SKM-1 (cell line): ENCODE results near the gene PTF1A.

Experiments used
- DNase-seq: peaks from one replicate; lab custom pipeline; 2025; ENCODE audit not compliant: unreplicated experiment; lab: John Stamatoyannopoulos, UW

PTF1A gene, protein sequence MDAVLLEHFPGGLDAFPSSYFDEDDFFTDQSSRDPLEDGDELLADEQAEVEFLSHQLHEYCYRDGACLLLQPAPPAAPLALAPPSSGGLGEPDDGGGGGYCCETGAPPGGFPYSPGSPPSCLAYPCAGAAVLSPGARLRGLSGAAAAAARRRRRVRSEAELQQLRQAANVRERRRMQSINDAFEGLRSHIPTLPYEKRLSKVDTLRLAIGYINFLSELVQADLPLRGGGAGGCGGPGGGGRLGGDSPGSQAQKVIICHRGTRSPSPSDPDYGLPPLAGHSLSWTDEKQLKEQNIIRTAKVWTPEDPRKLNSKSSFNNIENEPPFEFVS

DNA sequence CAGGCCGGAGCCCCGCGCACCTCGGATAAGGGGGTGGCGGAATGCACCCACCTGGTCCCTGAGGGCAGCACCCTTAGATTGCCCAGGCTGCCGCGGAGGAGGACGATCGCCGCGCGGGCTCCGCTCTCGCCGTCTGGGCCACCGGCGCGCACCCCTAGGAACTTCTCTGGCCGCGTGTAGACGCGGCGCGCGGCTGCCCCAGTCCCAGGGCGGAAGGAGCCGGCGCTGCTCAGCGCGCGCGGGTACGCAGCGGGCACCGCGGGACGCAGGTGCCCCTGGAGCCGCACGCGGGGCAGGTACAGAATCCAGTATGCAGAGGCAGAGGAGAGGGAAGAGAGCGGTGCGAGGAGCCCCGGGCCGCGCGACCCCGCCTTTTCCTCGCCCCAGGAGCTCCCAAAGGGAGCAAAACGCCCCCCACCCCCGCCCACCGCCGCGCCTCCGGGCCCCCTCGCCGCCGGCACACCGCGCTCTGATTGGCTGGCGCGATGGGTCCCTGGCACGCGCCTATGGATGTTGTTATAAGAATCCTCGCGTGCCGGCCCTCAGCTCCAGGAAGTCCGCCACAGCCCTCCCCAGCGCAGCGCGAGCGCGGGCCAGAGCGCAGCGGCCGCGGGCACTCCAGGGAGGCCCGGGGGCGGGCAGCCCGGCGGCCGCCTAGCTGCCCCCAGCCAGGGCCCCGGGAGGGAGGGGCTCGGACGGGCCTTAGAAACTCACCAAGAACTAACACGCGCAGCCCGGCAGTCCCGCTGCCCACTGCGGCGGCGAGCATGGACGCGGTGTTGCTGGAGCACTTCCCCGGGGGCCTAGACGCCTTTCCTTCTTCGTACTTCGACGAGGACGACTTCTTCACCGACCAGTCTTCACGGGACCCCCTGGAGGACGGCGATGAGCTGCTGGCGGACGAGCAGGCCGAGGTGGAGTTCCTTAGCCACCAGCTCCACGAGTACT is at the start of gene PTF1A:
Gene PTF1A, plus strand, starts transcription at position 549 of the 948 bp plus-strand sequence. Its CDS starts 219 bp downstream, at position 768.
- no peak for DNase-seq

DNA sequence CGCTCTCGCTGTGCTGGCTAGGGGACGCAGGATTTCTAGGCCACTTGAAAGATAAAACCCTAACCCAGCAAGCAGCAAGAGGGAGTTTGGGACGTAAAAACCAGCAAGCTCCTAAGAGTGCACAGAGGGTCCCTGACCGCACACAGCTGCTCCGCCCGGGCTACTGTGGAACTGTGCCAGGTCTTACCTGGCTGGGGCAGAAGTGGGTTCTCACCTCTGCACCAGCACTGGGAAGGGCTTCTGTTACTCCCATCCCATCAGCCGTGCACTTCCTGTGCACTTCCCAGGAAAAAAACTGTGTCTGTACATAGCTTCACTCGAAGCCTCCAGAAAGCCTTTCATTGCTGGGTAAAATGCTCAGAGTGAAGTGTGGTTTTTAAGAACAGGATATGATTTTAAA is 45.9 kb upstream of the PTF1A start:
- DNase-seq, result no peak

DNA sequence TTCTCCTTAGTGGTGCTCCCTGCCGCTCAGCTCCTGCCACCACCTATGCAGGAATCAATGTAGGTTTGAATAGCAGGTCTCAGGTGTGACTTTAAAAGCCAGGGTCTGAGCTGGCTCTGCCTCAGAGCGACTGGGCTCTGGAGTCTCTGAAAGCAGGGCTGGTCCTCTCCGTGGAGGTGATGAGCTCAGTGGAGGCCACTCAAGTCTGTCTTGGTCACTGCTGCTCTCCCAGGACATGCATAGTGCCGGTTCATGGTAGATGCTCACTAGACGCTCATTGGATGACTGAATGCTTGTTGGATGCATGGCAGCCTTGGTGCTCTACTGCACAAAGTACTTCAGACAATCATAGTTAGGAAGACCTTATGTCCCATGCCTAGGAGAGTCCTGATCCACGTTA is 45.1 kb upstream of the PTF1A start:
- DNase-seq, result no peak

DNA sequence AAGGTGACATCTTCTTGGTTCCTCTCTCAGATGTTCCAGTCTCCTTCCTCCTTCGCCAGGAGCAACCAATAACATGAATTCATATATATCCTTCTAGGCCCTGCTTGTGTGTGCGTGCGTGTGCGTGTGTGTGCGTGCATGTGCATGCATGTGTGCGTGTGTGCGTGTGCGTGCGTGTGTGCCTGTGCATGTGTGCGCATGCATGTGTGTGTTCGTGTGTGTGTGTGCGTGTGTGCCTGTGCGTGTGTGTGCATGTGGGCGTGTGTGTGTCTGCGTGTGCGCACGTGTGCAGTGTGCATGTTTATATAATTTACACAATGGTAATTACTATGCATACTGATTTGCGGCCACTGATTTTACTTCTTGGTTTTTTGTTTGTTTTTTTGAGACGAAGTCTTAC is 43.9 kb upstream of the PTF1A start:
- DNase-seq, result no peak

DNA sequence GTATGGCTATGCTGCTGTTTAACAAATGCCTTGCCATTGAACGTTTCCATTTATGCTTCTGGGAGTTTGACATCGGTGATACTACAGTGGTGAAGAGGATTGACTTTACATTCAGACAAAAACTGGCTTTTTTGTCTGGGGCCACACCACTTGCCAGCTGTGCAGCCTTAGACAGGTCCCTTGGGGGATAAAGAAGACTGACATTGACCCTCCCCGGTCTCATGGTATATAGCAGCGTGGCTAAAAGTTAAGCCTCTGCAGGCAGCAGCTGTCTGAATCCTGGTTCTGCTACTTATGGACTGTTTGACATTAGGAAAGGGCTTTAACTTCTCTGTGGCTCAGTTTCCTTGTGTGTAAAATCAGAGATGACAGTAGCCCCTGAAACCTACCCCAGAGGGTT is 42.0 kb upstream of the PTF1A start:
- DNase-seq, result no peak

DNA sequence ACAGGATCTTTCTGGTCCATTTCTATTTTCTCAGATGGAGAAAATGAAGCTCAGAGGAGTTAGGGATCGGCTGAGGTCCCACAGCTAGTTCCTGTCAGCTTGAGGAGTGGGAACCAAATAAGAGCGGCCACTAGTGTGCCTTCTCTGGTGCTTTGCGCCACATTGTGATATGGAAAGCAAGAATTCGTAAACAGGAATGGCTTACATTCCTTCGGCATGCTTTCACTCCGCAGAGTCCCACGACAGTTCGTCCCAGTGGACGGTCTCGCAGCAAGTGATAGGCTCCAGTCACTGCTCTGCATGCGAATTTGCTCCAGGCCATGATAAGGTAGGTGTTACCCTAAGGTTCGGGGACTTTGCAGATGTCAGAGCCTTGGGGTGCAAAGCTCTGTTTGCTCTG is 41.5 kb upstream of the PTF1A start:
- no peak for DNase-seq

DNA sequence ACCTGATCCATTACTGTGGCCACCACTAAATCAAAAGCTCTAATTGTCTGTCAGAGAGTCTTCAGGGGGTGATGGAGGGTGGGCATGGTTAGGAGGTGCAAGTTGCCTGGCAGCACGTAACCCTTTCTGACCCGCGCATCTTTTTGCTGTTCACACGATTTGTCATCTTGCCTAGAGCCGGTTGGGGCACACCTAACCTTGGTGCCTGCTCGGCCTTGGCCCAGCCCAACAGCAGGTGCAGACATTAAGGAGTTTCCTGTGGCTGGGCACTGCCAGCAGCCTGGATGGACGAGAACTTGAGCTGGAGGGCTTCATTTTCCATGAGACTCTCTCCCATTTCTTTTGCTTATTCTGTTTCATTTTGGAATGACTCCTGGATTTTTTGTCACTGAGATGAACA is 41.0 kb upstream of the PTF1A start:
- no peak for DNase-seq

DNA sequence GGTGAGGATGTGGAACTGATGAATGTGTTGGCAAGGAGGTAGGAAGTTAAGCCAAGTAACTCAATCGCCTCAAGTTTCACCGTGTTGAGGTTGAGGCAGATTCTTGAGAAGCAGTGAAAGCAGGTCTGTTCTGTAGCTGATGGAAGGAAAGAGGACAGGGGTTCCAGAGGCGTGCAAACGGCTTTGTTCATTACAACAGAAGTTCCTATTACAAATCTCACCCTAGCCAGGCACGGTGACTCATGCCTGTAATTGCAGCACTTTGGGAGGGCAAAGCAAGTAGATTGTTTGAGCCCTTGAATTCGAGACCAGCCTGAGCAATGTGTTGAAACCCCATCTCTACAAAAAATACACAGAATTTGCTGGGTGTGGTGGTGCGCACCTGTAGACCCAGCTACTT is 36.9 kb upstream of the PTF1A start:
- no peak for DNase-seq

DNA sequence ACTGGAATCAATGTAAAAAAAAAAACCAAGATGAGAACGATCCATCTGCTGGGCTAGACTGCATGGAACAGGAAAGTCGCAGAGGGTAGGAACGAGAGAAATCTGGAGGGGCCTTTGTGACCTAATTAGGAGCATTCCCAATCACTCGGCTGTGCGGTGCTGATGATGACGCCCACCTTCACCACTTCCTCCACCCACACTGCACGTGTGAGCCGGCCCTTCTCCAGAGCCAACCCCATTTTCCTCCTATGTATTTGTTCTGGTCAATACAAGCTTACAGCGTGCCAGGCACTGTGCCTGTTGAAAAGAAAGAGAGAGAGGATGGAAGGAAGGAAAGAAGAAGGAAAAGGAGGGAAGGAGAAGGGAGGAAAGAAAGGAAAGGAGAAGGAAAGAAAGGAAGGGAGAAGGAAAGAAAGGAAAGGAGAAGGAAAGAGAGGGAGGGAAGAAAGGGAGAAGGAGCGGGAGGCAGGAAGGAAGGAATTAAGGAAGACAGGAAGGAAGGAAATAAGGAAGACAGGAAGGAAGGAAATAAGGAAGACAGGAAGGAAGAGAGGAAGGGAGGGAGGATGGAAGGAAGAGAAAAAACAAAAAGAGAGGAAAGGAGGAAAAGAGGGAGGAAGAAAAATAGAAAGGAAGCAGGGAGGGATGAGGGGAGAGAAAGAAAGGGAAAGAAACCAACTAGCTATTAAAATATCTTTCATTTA is 35.5 kb upstream of the PTF1A start:
- no peak for DNase-seq

DNA sequence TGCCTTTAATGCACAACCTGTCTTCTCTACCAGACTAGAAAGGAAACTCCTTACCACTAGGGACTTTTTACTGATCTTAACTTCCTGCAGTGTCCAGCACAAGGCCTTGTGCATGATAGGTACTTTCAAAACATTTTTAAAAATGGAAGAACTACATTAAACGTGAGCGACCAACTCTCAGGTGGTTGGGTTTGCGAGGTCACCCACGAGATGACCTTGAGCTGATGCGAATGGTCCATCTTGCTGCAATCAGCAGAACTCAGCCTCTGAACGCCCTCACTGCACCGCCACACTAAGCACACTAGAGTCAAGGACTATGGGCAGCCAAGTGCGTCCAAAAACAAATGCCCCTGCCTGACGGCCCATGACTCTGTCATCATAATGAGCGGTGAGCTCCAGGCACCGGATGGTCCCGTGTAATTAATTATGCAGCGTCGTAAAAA is 34.9 kb upstream of the PTF1A start:
- no peak for DNase-seq

DNA sequence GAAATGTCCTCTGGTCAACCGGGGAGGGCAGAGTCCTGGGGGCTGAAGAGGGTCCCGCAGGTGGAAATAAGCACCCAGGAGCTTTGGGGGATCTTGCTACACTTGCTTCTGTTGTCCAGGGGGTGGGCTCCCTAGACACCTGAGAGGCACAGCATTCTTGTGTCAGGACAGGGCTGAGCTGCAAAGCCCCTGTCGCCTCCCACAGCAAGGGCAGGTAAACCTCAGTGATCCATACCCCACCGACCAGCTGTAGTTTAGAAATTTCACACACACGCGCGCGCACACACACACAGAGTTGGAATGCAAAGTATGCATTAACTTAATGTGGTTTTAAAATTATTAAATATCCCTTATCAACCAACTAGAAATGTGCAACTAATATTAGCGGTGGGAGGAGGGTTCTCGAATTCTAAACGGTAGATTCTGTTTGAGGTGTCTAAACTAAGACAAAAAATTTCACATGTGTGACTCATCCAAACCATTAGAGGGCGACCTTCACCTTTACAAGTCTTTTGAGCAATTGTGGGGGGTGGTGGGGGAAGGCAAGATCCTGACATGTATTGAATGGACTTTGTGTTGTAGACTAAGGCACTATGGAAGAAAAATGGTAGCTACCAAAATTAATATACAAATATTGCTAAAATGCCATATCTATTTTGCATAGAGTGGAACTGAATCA is 34.3 kb upstream of the PTF1A start:
- DNase-seq, result peak; percentile 24

DNA sequence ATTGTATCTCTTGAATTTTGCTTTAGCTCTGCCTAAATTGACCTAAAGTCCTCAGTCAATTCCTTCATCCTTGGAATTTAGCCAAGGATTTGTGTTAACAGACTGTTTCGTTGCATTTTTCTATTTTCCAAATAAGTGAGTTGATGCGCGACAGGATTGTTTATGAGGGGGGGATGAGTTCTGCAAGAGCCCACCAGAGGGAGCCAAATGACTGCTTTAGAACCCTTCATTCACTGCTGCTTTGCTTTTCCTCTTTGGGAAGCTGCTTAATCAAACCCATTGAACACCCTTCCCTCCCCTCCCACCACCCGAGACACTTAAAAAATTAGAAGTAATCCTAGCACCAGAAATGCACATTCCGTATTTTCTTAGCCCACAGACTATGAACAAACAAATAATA is 33.7 kb upstream of the PTF1A start:
- DNase-seq, result no peak

DNA sequence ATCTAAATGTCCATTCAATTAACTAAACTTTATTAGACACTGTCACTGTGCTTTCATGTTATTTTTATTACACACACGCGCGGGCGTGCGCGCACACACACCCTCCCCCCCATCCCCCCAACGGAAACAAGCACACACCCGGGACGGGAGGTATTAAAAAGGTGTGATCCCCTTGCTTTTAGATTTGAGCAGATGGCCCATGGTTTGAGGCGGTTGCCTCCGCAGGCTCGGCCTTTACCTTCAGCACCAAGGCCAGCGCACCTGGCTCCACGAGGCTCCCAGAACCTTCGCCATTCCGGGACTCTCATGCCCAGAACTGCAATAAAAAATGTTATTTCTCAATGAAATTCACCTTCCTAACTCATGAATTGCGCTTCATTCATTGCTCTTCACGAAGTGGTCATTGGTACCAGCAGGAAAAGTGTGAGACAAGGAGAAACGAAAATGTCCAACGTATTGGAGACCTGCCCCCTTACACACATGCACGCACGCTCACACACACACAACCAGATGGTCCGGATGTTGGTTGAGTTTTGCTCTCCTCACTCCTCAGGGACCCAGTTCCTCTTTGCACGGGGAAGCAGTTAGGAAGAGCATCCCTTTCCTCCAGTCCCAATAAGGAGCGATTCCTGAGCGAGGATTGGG is 20.8 kb upstream of the PTF1A start:
- no peak for DNase-seq

DNA sequence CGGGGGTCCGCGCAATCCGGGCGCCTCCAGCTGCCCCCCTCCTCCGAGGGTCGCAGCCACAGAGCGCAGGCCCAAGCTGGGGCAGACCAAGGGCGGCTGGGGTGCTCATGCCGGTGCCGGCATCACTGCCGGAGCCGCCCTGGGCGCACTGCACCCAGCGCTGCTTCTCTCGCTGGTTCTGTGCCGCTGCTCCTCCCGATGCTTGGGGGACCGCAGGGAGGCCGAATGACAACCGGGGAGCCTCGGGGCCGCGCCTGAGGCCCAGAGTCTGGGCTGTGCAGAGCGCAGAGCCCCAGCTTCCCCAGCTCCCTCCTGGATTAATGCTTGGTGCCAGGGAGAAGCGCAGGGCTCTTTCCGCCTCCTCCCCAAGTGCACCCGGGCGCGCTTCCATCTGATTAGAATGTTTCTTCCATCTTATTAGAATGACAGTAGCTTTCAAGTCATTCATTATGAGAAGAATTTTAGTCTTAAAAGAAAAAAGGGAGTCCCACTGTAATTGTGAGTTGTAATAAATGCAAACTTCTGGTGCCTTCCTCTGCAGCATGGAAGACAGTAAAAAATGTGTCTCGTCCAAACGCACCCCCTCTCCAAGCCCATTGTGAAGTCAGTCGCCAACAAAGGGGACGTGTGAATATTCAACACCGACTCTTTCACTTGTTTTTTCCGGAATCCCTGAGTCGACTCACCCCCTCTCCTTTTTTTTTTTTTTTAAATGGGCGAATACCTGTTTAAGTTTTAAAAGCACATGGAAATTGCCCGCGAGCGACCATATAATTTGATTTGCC is 19.5 kb upstream of the PTF1A start:
- no peak for DNase-seq

DNA sequence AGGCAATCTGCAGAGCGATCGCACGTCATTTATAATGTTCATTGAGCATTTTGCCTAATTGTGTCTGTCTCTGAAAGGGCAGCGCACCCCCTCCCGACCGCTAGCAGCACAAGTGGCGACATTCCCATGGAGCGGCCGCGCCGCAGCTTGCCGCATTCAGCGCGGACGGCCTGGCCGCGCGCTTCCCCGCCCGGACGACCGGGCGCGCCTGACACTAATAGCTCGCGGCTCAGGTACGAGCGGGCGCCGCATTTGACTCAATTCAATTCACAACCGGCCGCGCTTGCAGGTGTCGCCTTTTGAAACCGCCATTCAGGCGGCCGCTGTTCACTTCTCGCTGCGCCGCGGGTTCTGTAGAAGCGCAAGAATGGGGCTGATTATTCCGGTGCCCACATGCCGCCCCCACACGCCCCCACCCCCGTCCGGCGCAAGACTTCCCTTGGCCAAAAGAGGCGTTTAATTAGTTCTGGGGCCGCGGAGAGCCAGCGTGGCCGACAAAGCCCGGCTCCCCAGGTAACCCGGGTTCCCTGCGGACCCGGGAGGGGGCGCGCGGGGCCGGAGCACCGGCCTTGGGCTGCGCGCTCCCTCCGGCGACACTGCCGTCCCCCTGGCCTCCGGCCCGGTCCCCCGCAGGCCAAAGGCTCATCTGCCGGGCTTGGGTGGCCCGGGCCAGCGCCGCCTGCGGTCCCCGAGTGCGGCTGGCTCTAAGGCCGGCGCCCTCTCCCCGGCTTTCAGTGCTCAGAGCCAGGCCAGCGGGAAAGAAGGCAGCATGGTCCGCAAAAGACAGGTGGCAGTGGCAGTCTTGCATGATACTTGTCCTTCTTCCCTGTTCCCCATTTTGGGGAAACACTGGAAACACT is 18.7 kb upstream of the PTF1A start:
- DNase-seq, result no peak

DNA sequence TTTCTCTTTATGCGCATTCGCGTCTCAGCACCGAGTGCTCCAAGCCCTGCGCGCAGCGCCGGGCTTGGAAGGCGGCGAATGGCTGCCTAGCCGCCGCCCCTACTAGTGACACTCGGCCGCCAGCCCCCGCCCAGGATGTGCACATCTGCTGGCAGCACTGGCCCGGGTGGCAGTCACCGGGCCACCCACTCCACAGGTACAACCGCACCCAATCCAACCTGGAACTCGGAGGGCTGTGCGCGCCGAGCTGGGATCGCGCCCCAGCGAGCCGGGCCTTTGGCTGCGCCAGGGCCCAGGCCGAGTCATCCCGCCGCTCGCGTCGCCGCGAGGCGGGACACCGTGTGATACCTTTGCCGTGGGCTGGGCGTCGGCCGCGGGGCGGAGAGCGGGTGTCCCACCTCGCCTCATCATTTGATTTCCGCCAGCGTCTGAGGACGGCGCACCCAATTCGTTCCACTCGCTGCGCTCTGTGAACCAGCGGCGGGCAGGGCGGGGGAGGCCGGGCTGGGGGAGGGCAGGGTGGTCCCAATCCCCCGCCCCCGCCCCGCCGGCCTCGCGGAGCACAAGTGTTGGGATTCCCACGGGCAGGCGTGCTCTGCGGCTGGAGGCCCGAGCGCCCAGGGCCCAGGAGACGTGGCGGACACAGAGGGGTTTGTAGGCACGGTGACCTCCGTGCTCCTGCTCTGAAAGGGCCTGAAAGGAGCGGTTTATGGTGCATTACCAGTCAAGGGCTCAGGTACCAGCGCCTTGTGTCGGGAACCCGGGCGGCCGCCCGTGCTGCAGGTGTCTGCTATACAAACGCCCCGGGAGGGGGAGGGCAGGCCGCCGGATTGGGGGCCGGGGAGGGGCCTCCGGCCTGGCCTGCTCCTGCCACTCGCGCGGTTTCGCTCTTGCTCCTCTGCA is 17.8 kb upstream of the PTF1A start:
- no peak for DNase-seq

DNA sequence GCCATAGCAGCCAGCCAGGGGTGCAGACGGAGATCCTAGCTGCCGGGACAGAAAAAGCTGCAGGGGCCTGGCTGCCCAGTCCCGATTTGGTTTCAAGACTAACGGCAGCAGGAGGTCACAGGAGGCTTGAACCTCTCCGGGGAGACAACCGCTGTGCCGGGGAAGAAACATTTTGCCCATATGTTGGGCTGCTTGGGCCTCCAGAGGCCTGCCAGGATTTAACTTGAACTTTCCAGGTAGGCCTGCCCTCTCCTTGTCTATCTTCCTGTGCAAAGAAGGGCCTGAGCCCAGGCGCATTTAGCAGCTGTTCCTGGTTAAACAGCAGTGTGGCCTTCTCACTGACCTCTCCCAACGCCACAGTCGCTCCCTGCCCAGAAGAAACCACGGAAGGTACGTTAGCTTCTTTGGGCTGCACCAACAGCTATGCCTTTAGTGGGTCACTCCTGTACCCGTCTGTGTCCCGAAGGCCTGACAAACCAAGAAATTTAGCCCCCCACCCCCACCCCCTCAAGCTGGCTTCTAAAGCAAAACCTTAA is 17.1 kb upstream of the PTF1A start:
- DNase-seq, result no peak

DNA sequence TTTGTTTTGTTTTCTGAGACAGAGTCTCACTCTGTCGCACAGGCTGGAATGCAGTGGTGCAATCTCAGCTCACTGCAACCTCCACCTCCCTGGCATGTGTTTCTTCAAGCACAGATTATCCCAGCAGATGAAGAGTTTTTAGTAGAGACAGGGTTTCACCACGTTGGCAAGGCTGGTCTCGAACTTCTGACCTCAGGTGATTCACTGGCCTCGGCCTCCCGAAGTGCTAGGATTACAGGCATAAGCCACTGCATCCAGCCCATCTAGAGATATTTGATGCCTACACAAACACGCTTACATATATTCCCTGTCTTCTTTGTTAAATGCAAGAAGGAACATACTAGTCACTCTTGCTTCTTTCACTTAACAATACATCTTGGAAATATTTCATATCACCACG is 5.9 kb upstream of the PTF1A start:
- no peak for DNase-seq
